Activated CD4-positive, alpha-beta T cell treated with anti-CD3 and anti-CD28 coated beads, Interleukin-2, amount 50 U/mL, for 1 hour (primary cell): ENCODE measurements around the gene PSME1.

Source experiments
- DNase-seq: peaks from one replicate; pipeline ENCODE4 v3.0.0-alpha.2; 2020

Gene PSME1

GRCh38 chr14:24177041-24177825 is 41.2 kb downstream of the PSME1 start:
- DNase-seq = no peak

GRCh38 chr14:24177891-24178290 is 41.9 kb downstream of the PSME1 start:
- no peak for DNase-seq

GRCh38 chr14:24178399-24179178 is 42.6 kb downstream of the PSME1 start:
- DNase-seq = no peak

- no peak for DNase-seq
Observed at GRCh38 chr14:24179294-24179960, 43.4 kb downstream of the PSME1 start.

GRCh38 chr14:24179961-24180796 is 44.2 kb downstream of the PSME1 start:
- no peak for DNase-seq

- DNase-seq = no peak
Observed at GRCh38 chr14:24181371-24182077, 45.5 kb downstream of the PSME1 start.

GRCh38 chr14:24182110-24182882 is 46.3 kb downstream of the PSME1 start:
- DNase-seq = no peak

- DNase-seq = no peak
Observed at GRCh38 chr14:24183014-24183481, 47.1 kb downstream of the PSME1 start.

GRCh38 chr14:24184104-24184970 is 48.3 kb downstream of the PSME1 start:
- no peak for DNase-seq

GRCh38 chr14:24185026-24185425 is 49.0 kb downstream of the PSME1 start:
- no peak for DNase-seq

- DNase-seq = no peak
Observed at GRCh38 chr14:24185741-24186140, 49.7 kb downstream of the PSME1 start.

- no peak for DNase-seq
Observed at GRCh38 chr14:24186831-24187538, 51.0 kb downstream of the PSME1 start.

- DNase-seq = no peak
Observed at GRCh38 chr14:24187539-24187915, 51.5 kb downstream of the PSME1 start.
